WI38 (cell line): ENCODE measurements around the gene HOXA13.

Experiments used
- H3K4me3 ChIP-seq: 2 replicates; pipeline ENCODE4 v1.5.1; 2011; ENCODE audit warnings: low read depth, mild to moderate bottlenecking, control low read depth, low read length
- TF ChIP-seq, protein P1 (sequence below): IDR thresholded peaks from 2 replicates; pipeline ENCODE4 v1.5.1; 2012; ENCODE audit warnings: low read depth, mild to moderate bottlenecking, control low read depth, low read length

HOXA13 gene

DNA sequence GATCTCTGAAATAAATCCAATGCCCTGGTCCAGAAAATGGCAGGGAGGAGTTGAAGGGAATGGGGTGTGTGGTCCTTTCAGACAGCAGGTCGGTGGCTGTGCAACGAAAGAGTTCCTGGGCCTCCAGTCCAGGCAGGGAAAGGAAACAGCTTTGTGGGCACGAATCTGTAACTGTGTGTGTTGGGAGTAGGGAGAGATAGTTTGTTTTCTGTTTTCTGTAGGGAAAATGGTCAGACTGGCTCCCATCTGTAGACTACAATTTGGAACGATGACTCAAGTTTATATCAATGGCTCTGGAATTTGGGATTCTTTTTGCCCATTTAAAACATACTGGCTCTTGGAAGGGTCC is 32.0 kb downstream of the HOXA13 start:
- TF ChIP-seq, protein P1, sequence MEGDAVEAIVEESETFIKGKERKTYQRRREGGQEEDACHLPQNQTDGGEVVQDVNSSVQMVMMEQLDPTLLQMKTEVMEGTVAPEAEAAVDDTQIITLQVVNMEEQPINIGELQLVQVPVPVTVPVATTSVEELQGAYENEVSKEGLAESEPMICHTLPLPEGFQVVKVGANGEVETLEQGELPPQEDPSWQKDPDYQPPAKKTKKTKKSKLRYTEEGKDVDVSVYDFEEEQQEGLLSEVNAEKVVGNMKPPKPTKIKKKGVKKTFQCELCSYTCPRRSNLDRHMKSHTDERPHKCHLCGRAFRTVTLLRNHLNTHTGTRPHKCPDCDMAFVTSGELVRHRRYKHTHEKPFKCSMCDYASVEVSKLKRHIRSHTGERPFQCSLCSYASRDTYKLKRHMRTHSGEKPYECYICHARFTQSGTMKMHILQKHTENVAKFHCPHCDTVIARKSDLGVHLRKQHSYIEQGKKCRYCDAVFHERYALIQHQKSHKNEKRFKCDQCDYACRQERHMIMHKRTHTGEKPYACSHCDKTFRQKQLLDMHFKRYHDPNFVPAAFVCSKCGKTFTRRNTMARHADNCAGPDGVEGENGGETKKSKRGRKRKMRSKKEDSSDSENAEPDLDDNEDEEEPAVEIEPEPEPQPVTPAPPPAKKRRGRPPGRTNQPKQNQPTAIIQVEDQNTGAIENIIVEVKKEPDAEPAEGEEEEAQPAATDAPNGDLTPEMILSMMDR, result no peak
- no peak overlapping the region for H3K4me3 ChIP-seq

- TF ChIP-seq, protein P1, result no peak
- H3K4me3 ChIP-seq, result no peak overlapping the region
These were observed 33.1 kb downstream of the HOXA13 start for GRCh38 chr7:27166531-27167505.

- TF ChIP-seq, protein P1, result no peak
- H3K4me3 ChIP-seq, result no peak overlapping the region
These were observed 33.8 kb downstream of the HOXA13 start for GRCh38 chr7:27165996-27166530.

DNA sequence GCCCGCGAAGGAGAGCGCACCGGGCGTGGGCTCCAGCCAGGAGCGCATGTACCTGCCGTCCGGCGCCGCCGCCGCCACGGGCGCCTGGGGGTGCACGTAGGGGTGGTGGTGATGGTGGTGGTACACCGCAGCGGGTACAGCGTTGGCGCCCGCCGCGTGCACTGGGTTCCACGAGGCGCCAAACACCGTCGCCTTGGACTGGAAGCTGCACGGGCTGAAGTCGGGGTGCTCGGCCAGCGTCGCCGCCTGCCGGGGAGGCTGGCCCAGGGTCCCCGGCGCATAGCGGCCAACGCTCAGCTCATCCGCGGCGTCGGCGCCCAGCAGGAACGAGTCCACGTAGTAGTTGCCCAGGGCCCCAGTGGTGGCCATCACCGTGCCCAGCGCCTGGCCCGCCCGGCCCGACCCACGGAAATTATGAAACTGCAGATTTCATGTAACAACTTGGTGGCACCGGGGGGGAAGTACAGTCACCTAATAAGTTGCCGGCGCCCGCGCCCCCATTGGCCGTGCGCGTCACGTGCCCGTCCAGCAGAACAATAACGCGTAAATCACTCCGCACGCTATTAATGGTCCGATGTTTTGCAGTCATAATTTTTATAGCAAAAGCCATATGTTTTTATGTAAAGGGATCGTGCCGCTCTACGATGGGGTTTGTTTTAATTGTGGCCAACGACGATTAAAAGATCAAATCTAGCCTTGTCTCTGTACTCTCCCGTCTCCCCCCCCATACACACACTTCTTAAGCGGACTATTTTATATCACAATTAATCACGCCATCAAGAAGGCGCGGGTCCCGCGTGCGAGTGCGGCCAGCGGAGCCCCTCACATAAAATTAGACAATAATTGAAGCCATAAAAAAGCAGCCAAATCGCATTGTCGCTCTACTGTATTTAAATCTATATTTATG is 34.5 kb downstream of the HOXA13 start, which contains the start of gene HOXA9:
Gene HOXA9, minus strand, starts transcription at position 449 of the 907 bp plus-strand sequence. Its CDS starts 80 bp downstream, at position 369.
- H3K4me3 ChIP-seq, result no peak within 1 kb of the TSS
- TF ChIP-seq, protein P1, result no peak

DNA sequence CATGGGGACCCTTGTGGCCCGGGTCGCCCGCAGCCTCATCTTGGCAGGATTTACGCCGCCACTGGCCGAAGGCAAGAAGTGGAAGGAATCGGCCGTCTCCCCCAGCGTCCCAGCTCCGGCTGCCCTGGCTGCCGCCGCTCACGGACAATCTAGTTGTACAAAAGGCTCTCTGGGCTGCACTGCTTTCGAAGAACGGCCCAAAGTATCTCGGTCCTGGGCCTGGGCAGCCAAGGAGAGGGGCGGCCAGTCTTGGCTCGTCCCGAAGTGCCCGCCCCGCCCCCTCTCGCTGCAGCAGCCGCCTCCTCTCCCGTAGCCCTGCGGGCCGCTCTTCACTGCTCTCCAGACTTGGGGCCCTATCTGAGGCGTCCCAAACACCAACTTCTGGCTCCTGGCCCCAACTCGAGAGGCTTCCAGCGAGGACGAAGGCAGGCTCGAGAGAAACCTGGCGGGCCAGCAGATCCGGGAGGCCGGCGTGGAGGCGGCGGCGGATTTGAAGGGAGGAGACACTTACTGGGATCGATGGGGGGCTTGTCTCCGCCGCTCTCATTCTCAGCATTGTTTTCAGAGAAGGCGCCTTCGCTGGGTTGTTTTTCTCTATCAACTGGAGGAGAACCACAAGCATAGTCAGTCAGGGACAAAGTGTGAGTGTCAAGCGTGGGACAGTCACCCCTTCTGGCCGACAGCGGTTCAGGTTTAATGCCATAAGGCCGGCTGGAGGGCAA is 35.4 kb downstream of the HOXA13 start:
- TF ChIP-seq, protein P1, result no peak
- no peak overlapping the region for H3K4me3 ChIP-seq

GRCh38 chr7:27164045-27164366 is 35.9 kb downstream of the HOXA13 start:
- H3K4me3 ChIP-seq, result no peak overlapping the region
- TF ChIP-seq, protein P1, result no peak
